Esophagus muscularis mucosa (tissue), 3 donors: ENCODE measurements around the gene OMA1.

ENCODE experiments used
- POLR2AphosphoS5 ChIP-seq, 2 donors: sonication (generic); formaldehyde crosslinking; IDR thresholded peaks; one replicate each; pipeline ENCODE4 v1.6.1; 2017; ENCODE audit warnings: antibody characterized with exemption in 2 of 2
- TF ChIP-seq, protein P1 (sequence below), 3 experiments: fragments of 200-600 bp in 2 of 3; fragments of 450-650 bp in 1 of 3; sonication (generic) in 2 of 3; IDR thresholded peaks; one replicate each; pipeline ENCODE4 v1.5.1; 2017 to 2019; ENCODE audit warnings: antibody characterized with exemption in 3 of 3, mild to moderate bottlenecking in 2 of 3, moderate library complexity in 1 of 3

DNA sequence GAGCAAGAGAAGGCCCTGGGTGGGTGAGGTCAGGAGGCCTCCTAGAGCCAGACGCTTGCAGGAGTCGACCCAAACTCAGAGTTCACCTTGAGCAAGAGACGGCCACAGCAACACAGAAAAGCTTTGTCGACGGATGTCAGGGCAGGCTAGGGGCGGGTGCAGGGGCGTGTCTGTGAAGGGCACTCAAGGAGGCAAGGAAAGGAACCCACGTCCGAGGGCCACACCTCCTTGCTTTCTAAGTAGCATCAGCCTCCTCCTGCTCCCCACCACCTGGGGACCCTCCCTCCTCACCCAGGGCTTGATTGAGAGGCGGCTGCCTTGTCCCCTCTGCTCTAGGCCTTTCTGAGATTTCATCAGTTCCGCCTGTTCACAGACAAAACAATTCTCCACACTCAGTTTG is 92.1 kb downstream of the OMA1 start:
- TF ChIP-seq, protein P1, sequence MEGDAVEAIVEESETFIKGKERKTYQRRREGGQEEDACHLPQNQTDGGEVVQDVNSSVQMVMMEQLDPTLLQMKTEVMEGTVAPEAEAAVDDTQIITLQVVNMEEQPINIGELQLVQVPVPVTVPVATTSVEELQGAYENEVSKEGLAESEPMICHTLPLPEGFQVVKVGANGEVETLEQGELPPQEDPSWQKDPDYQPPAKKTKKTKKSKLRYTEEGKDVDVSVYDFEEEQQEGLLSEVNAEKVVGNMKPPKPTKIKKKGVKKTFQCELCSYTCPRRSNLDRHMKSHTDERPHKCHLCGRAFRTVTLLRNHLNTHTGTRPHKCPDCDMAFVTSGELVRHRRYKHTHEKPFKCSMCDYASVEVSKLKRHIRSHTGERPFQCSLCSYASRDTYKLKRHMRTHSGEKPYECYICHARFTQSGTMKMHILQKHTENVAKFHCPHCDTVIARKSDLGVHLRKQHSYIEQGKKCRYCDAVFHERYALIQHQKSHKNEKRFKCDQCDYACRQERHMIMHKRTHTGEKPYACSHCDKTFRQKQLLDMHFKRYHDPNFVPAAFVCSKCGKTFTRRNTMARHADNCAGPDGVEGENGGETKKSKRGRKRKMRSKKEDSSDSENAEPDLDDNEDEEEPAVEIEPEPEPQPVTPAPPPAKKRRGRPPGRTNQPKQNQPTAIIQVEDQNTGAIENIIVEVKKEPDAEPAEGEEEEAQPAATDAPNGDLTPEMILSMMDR (IDR thresholded peaks at IDR 0.05), result no peak
- no peak for TF ChIP-seq POLR2AphosphoS5 (IDR thresholded peaks at IDR 0.05)
